ENCODE results near the gene RNF220. TPM values are rescaled to one million over a fixed set of nuclear protein-coding genes. Genes with fewer than 3 reads are reported as not detected.
A peak's percentile ranks its signal among the peaks of the same experiment; 100 is the strongest.

The RNF220 gene
- total and polyA plus RNA-seq, 2 of the 13 experiments (the other 11 are each of a cell fraction or from before 2014, with no cell fraction given) = 48.2 to 72.1 TPM

GRCh38 chr1:44681905-44682882 is 277.1 kb downstream of the RNF220 start (continued):
- peak; percentile 68; the same call in 1 of the 2 replicates for TF ChIP-seq ZNF281 (CRISPR knock-in tag; IDR thresholded peaks at IDR 0.05; ENCODE audit: borderline replicate concordance)
- TF ChIP-seq TFDP2 (CRISPR knock-in tag; IDR thresholded peaks at IDR 0.05) = peak; percentile 56
- peak; percentile 66; the same call in 1 of the 2 replicates for TF ChIP-seq GFI1 (CRISPR knock-in tag; IDR thresholded peaks at IDR 0.05; ENCODE audit: borderline replicate concordance)
- TF ChIP-seq MTF1 (CRISPR knock-in tag; IDR thresholded peaks at IDR 0.05) = no peak
- no peak for TF ChIP-seq PLSCR1 (CRISPR knock-in tag; IDR thresholded peaks at IDR 0.05; ENCODE audit: borderline replicate concordance)
- TF ChIP-seq ARNTL (CRISPR knock-in tag; IDR thresholded peaks at IDR 0.05) = 0 out of 2 replicates have a peak, but pooled peaks have one; percentile 51
- TF ChIP-seq MTA1 (CRISPR knock-in tag; IDR thresholded peaks at IDR 0.05; ENCODE audit: borderline replicate concordance) = no peak
- no peak for TF ChIP-seq GMEB2 (CRISPR knock-in tag; IDR thresholded peaks at IDR 0.05; ENCODE audit: low read depth)
- TF ChIP-seq ZNF205 (CRISPR knock-in tag; IDR thresholded peaks at IDR 0.05) = peak; percentile 81; the same call in 1 of the 2 replicates
- peak; percentile 83 for TF ChIP-seq HOXA3 (CRISPR knock-in tag; IDR thresholded peaks at IDR 0.05)
- no peak for TF ChIP-seq ARNT2 (CRISPR knock-in tag; IDR thresholded peaks at IDR 0.05; ENCODE audit: low read depth)
- no peak for TF ChIP-seq DBP (CRISPR knock-in tag; IDR thresholded peaks at IDR 0.05; ENCODE audit: not compliant biosample characterization)
- no peak for TF ChIP-seq ZKSCAN1 (IDR thresholded peaks at IDR 0.05; ENCODE audit: low read length)
- TF ChIP-seq ZNF280D (CRISPR knock-in tag; IDR thresholded peaks at IDR 0.05) = peak; percentile 98
- TF ChIP-seq SRY (CRISPR knock-in tag; IDR thresholded peaks at IDR 0.05) = no peak
- TF ChIP-seq EEA1 (CRISPR knock-in tag; IDR thresholded peaks at IDR 0.05; ENCODE audit: borderline replicate concordance) = no peak
- TF ChIP-seq ZFP62 (CRISPR knock-in tag; IDR thresholded peaks at IDR 0.05) = no peak
